Colonic mucosa (tissue), 4 donors: ENCODE data around the gene SMTN. TPM values are rescaled to one million over a fixed set of nuclear protein-coding genes. Genes with fewer than 3 reads are reported as not detected.
"Not testable (repeated sequence)": the region's sequence is repeated elsewhere in the genome, so short reads cannot be mapped to it uniquely, and the experiment has no call there.

Experiments
- DNase-seq: peaks from one replicate; pipeline ENCODE4 v3.0.0-alpha.2; 2020
- H3K27ac ChIP-seq: fragments of 200-600 bp; one replicate; pipeline ENCODE4 v1.8.0; 2021
- H3K27me3 ChIP-seq: fragments of 200-600 bp; one replicate; pipeline ENCODE4 v1.8.0; 2021
- H3K36me3 ChIP-seq: fragments of 200-600 bp; one replicate; pipeline ENCODE4 v1.8.0; 2021
- H3K4me1 ChIP-seq: fragments of 200-600 bp; one replicate; pipeline ENCODE4 v1.8.0; 2021; ENCODE audit warnings: mild to moderate bottlenecking
- H3K4me3 ChIP-seq: fragments of 200-600 bp; one replicate; pipeline ENCODE4 v1.8.0; 2021
- H3K9ac ChIP-seq, 2 donors: one replicate each; pipeline ENCODE4 v1.7.0; 2013; ENCODE audit warnings: control low read depth in 2 of 2, low read depth in 2 of 2, low read length in 2 of 2
- H3K9me3 ChIP-seq: fragments of 200-600 bp; one replicate; pipeline ENCODE4 v1.8.0; 2021
- intact Hi-C: fragments of 100-400 bp; cut with DNase I; formaldehyde crosslinking; loops from one replicate; pipeline ENCODE4 v1.14.1; 2022
- total RNA-seq, 2 donors: library from RNA; stranded (reverse); fragmentation: NEBNext Ultra II Directional in 1 of 2; extraction: Animal tissue kit (Norgen Biotek cat#: 25700) in 1 of 2; gene quantifications; one replicate each; pipeline ENCODE4 v1.2.1, GENCODE V29; 2021
- TF ChIP-seq, protein P1 (sequence below): fragments of 200-600 bp; IDR thresholded peaks from one replicate; pipeline ENCODE4 v1.8.0; 2022; ENCODE audit warnings: antibody characterized with exemption, mild to moderate bottlenecking
- donor health status: healthy.
- donor health status: DM: no; HTN: no; CAD: no.
- donor health status: DM: no; HTN: no; CAD: no.

The SMTN gene
- total RNA-seq, 2 donors from 2014 or later = 152 to 159 TPM

- H3K36me3 ChIP-seq = no peaks in the 10 kb centered on the region
- H3K4me1 ChIP-seq = peaks cover 9% of the 10 kb centered on the region
- H3K27ac ChIP-seq = no peak overlapping the region
- intact Hi-C loops = no loop called here
- no peaks in the 10 kb centered on the region for H3K9me3 ChIP-seq
- DNase-seq = no peak
- TF ChIP-seq, protein P1, sequence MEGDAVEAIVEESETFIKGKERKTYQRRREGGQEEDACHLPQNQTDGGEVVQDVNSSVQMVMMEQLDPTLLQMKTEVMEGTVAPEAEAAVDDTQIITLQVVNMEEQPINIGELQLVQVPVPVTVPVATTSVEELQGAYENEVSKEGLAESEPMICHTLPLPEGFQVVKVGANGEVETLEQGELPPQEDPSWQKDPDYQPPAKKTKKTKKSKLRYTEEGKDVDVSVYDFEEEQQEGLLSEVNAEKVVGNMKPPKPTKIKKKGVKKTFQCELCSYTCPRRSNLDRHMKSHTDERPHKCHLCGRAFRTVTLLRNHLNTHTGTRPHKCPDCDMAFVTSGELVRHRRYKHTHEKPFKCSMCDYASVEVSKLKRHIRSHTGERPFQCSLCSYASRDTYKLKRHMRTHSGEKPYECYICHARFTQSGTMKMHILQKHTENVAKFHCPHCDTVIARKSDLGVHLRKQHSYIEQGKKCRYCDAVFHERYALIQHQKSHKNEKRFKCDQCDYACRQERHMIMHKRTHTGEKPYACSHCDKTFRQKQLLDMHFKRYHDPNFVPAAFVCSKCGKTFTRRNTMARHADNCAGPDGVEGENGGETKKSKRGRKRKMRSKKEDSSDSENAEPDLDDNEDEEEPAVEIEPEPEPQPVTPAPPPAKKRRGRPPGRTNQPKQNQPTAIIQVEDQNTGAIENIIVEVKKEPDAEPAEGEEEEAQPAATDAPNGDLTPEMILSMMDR = no peak
- no peak overlapping the region for H3K4me3 ChIP-seq
- H3K27me3 ChIP-seq = no peaks in the 10 kb centered on the region
- H3K9ac ChIP-seq = no peak overlapping the region
Measured at GRCh38 chr22:31077681-31078080, 3.4 kb upstream of the SMTN start.

DNA sequence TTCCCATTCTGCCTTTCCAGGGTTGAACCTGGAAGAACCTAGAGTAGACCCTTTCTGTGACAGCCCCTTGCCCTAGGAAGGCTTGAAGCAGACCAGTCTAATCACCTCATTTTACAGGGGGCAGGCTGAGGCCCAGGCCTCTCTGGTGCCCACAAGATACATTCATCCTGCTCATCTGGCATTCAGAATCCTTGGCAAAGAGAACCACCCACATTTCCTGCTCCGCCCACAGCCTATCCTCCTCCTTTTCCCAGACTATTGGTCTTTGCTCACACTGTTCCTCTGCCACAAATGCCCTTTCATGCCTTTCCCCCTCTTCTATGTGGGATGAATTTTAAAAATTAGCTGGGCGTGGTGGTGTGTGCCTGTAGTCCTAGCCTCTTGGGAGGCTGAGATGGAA lies 2.7 kb upstream of the SMTN start:
- H3K4me3 ChIP-seq, H3K9ac ChIP-seq, H3K27me3 ChIP-seq, H3K36me3 ChIP-seq, intact Hi-C loops, H3K9me3 ChIP-seq: not testable (repeated sequence)
- Histone ChIP-seq H3K4me1 (peaks cover 15% of the 10 kb centered on the region), H3K27ac (peak overlapping the region; percentile 86)
- peak; percentile 60 for DNase-seq

- Histone ChIP-seq H3K9me3 (no peaks in the 10 kb centered on the region), H3K9ac (peak overlapping the region in 1 of 2 donors; percentile 53), H3K36me3 (no peaks in the 10 kb centered on the region), H3K27me3 (no peaks in the 10 kb centered on the region), H3K27ac (peak overlapping the region; percentile 86), H3K4me1 (peaks cover 23% of the 10 kb centered on the region), H3K4me3 (no peak overlapping the region)
- peak; percentile 86 for DNase-seq
- TF ChIP-seq, protein P1 = no peak
- intact Hi-C loops = no loop called here
Measured at GRCh38 chr22:31079095-31079642, 1.9 kb upstream of the SMTN start.

DNA sequence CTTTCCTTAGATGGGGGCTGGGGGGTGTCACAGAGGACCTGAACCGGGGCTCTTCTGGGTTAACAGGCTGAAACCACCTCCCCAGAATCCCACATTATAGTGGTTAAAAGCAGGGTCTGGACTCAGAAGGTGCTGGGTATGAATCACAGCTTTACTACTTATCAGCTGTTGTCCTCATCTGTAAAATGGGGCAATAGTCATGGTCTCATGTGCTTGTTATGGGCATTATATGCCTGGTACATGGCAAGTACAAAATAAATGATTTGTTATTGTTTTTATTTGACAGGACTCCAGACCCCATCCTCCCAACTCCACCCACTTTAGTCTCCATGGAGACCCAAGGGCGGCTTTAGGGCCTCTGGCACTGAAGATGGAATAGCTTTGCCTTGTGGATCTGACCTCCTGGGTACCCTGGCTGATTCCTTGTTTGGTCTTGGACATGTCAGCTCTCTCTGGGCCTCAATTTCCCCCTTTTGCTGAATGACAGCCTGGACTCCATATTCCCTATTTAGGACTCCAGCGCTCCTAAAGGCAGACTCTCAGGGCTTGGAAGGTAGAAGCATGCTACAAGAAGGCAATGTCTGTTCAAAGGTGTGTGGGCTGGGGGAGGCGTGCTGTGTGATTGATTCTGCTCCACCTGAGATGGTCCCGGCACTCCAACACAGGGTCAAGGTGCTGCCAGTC lies 812 bp upstream of the SMTN start:
- Histone ChIP-seq H3K27me3 (no peaks in the 10 kb centered on the region), H3K4me3 (peak overlapping the region; percentile 61), H3K4me1 (peaks cover 26% of the 10 kb centered on the region), H3K36me3 (no peaks in the 10 kb centered on the region), H3K27ac (peak overlapping the region; percentile 86), H3K9me3 (no peaks in the 10 kb centered on the region), H3K9ac (peak overlapping the region; percentile 37 to 98)
- TF ChIP-seq, protein P1 = no peak
- DNase-seq = no peak
- intact Hi-C loops = loop anchor here (5.0 kb wide), 1 partner anchor 113 kb away; the partner anchor contains the start of genes MORC2 and TUG1

DNA sequence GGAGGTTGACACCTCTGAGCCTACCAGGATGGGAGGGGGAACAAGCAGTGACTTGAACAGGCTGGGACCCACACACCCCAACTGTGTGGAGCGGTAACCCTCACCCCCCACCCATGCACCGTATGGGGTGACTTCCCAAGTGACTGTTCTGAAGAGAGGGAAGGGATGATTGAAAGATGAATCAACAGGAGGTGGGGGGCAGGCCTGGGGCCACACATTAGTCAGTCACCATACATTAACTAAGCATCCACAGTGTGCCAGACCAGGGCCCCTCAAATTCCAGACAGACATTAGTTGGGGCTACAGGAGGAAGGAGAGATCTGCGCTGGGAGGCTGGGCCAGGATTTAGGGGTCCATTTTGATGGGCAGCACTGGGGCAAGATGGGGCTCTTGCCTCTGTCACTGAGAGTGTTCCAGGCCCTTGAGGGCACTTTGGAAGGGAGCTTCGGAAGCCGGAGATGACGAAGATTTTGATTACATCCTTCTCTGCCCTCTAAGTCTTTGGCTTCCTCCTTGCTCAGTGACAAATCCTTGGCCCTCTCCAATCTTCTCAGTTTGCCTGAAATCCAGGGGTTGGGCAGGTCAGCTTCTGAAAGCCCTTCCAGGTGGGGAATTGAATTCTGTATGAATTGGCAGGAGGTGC lies 966 bp downstream of the SMTN start:
- no peaks in the 10 kb centered on the region for H3K36me3 ChIP-seq
- no peaks in the 10 kb centered on the region for H3K9me3 ChIP-seq
- H3K27me3 ChIP-seq = no peaks in the 10 kb centered on the region
- H3K27ac ChIP-seq = peak overlapping the region; percentile 86
- peaks cover 28% of the 10 kb centered on the region for H3K4me1 ChIP-seq
- TF ChIP-seq, protein P1 = no peak
- H3K9ac ChIP-seq = peak overlapping the region; percentile 85 to 98
- intact Hi-C loops = loop anchor here (5.0 kb wide), 1 partner anchor 115 kb away; the partner anchor contains the start of genes MORC2 and TUG1
- H3K4me3 ChIP-seq = peak overlapping the region; percentile 61
- no peak for DNase-seq
